Measurements from ENCODE around the gene CCDC90B. TPM values are rescaled to one million over a fixed set of nuclear protein-coding genes. Genes with fewer than 3 reads are reported as not detected.

The CCDC90B gene
- total and polyA plus RNA-seq, 8 donors = 22.5 to 95.5 (median 72.8) TPM

DNA sequence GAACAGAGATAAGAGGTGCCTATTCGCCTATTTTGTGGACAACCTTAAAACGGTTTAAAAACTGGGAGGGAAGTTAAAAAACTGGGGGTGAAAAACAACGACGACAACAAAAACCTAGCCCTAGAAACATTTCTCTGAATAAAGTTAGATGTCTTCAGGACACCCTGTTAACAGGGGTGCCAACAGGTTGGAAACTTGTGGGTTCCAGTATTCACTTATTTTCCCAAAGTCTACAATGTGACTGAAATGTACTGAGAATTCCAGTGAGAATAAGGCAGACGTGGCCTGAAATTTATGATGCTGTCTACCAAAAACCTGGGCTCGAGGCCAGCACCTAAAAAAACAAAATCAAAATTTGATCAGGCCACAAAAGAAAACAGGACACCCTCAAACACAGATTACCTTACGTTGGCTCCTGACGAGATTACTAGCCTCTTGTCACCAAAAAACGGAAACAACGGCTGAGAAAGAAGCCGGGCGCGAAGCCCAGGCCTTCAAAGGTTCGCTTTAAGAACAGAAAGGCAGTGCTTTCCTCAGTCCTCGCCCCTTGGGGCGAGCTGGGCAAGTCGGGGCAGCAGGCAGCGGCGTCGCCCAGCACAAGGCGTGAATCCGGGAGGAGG, 906 bp downstream of the CCDC90B start:
- Histone ChIP-seq H3K4me3 (peak overlapping the region; percentile 93 to 94), H3K4me1 (peaks cover 15 to 40% of the 10 kb centered on the region in 2 donors), H3K9me3 (no peaks in the 10 kb centered on the region), H3K36me3 (peaks cover 0 to 6% of the 10 kb centered on the region in 2 donors), H3K27ac (peak overlapping the region; percentile 97 to 99), H3K27me3 (no peaks in the 10 kb centered on the region)
- intact Hi-C loops (cut with DNase I) = no loop called here
- peak in 1 of 4 donors; percentile 11 for DNase-seq
- TF ChIP-seq, protein P1, sequence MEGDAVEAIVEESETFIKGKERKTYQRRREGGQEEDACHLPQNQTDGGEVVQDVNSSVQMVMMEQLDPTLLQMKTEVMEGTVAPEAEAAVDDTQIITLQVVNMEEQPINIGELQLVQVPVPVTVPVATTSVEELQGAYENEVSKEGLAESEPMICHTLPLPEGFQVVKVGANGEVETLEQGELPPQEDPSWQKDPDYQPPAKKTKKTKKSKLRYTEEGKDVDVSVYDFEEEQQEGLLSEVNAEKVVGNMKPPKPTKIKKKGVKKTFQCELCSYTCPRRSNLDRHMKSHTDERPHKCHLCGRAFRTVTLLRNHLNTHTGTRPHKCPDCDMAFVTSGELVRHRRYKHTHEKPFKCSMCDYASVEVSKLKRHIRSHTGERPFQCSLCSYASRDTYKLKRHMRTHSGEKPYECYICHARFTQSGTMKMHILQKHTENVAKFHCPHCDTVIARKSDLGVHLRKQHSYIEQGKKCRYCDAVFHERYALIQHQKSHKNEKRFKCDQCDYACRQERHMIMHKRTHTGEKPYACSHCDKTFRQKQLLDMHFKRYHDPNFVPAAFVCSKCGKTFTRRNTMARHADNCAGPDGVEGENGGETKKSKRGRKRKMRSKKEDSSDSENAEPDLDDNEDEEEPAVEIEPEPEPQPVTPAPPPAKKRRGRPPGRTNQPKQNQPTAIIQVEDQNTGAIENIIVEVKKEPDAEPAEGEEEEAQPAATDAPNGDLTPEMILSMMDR (IDR thresholded peaks at IDR 0.05) = no peak
- ATAC-seq = peak; percentile 68

DNA sequence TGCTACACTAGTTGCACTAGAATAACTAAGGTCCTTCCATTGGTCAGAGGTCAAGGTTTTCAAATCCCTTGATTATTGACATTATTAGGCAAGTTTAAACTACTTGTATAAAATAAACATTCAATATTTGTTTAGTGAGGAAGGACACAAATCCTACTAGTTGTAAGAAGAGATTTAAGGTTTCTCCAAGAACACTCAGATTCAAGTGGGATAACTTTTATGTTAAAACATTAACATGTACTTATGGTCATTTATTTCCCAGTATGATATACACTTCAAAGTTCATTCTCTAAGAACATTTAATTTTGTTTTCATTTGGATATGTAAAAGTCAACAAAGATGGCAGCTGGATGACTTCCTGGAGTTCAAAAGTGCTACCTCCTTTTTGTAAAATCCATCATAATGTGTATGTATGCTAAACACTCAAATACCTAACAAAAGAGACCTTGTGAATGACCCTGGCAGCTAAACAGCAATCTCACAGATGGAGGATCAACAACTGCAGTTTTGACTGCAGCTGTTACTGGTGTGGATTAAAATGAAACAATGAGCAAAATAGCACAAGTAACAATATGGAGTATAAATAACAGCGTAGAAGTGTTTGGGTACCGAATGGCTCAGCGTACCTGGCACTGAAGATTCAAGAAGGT, 1.5 kb downstream of the CCDC90B start:
- peaks cover 15 to 40% of the 10 kb centered on the region in 2 donors for H3K4me1 ChIP-seq
- H3K4me3 ChIP-seq = peak overlapping the region; percentile 93 to 94
- TF ChIP-seq, protein P1 (IDR thresholded peaks at IDR 0.05) = no peak
- intact Hi-C loops (cut with DNase I) = no loop called here
- H3K27ac ChIP-seq = peak overlapping the region; percentile 97 to 99
- DNase-seq (peak in 2 of 4 donors; percentile 7 to 13), ATAC-seq (no peak)
- no peaks in the 10 kb centered on the region for H3K27me3 ChIP-seq
- H3K9me3 ChIP-seq = no peaks in the 10 kb centered on the region
- peaks cover 0 to 6% of the 10 kb centered on the region in 2 donors for H3K36me3 ChIP-seq

DNA sequence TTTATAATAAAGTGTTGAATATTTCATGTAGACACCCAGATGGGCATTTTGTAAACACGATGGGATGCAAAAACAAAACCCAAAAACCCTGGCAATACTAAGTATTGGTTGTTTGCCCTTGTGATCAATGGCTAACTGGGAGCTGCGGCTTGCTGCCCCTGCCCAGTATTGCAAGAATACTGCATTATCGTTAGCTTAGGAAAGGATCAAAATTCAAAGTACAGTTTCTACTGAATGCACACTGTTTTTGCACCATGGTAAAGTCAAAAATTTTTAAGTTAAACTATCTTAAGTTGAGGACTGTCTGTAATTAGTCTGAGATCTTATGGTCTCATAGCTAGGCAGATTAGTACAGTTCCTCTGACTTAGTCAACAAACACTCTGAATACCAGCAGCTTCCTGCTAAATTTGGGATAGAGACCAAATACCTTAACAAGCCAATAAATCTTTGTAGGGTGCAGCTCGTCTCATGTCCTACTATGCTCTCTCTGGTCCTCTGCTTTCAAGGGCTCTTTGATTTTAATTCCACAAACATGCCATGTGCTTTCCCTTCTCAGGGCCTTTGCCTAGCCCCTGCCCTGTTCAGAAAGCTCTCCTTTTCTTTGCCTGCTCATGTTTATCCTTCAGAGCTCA, 4.0 kb downstream of the CCDC90B start:
- Histone ChIP-seq H3K36me3 (peaks cover 0 to 27% of the 10 kb centered on the region in 2 donors), H3K9me3 (no peaks in the 10 kb centered on the region), H3K27ac (no peak overlapping the region), H3K4me3 (no peak overlapping the region), H3K4me1 (peaks cover 15 to 40% of the 10 kb centered on the region in 2 donors), H3K27me3 (no peaks in the 10 kb centered on the region)
- intact Hi-C loops (cut with DNase I) = no loop called here
- no peak for ATAC-seq
- DNase-seq = no peak
- TF ChIP-seq, protein P1 (IDR thresholded peaks at IDR 0.05) = no peak

DNA sequence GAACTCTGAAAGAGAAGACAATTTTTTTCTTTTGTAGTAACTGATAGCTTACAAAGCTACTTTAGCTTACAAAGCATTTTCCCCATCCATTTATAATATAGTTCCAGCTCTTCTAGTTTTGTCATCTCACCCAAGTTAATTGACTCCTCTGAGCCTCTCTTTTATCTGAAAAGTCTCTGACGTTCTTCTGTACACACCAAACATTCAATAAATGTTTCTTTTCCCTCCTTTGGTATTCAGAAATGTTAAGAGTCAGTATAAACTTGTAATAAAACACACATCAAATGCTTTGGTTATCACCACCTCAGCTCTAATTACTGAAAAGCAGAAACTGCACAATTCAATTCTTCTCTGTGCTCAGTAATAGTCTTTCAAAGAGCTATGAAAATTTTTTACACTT, 5.9 kb downstream of the CCDC90B start:
- intact Hi-C loops (cut with DNase I) = no loop called here
- no peaks in the 10 kb centered on the region for H3K27me3 ChIP-seq
- TF ChIP-seq, protein P1 (IDR thresholded peaks at IDR 0.05) = no peak

DNA sequence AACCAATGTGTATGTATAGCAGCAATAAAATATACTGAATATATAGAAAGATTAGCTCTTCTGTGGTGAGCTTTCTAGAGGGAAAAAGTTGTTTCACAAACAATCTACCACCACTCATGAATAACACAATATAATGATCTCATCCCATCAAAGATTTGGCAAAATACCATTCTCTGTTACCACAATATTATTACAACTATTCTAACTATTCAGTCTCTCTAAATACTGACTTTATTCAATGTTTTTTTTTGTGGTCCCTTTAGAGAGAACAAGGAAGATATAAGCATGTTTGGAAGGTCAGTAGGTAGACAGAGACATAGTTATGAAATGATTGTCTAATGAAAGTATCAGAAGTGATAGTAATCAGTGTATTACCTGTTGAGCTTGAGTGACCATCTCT, 7.8 kb downstream of the CCDC90B start:
- H3K36me3 ChIP-seq = peaks cover 0 to 58% of the 10 kb centered on the region in 2 donors
- TF ChIP-seq, protein P1 (IDR thresholded peaks at IDR 0.05) = no peak
- H3K9me3 ChIP-seq = no peaks in the 10 kb centered on the region
- ATAC-seq (no peak), DNase-seq (no peak)
- intact Hi-C loops (cut with DNase I) = no loop called here
- H3K27ac ChIP-seq = no peak overlapping the region
- H3K27me3 ChIP-seq = no peaks in the 10 kb centered on the region
- H3K4me3 ChIP-seq = no peak overlapping the region
- peaks cover 0 to 17% of the 10 kb centered on the region in 2 donors for H3K4me1 ChIP-seq

More for the DNA sequence above, 5.9 kb downstream of the CCDC90B start:
- Histone ChIP-seq H3K36me3 (peaks cover 0 to 44% of the 10 kb centered on the region in 2 donors), H3K4me1 (peaks cover 12 to 34% of the 10 kb centered on the region in 2 donors), H3K4me3 (no peak overlapping the region), H3K9me3 (no peaks in the 10 kb centered on the region), H3K27ac (no peak overlapping the region)
- DNase-seq = no peak
- no peak for ATAC-seq
